A549 (cell line): ENCODE results near the gene MKNK1. TPM values are rescaled to one million over a fixed set of nuclear protein-coding genes. Genes with fewer than 3 reads are reported as not detected.

Experiments used
- ATAC-seq, 2 experiments: fragments of 200-7000 bp in 1 of 2; fragments of >200 bp in 1 of 2; cut with Nextera tagmentation in 1 of 2; cut with Tn5 transposase in 1 of 2; 3 replicates each; pipeline versions ENCODE4 v1.8.0 to v1.9.1; 2018 to 2020; ENCODE audit warnings: mild to moderate bottlenecking in 1 of 2, moderate library complexity in 1 of 2
- CTCF ChIA-PET: fragments of 300-600 bp; sonication (Branson Sonifier 250); formaldehyde crosslinking; extraction: SDS; loops from one replicate; lab custom pipeline; 2021; ENCODE audit warnings: antibody characterized with exemption, inconsistent platforms; lab: Yijun Ruan, JAX
- POLR2A ChIA-PET: fragments of 350-600 bp; formaldehyde crosslinking; extraction: SDS; loops from one replicate; lab custom pipeline; 2021; ENCODE audit warnings: antibody characterized with exemption, inconsistent platforms; lab: Yijun Ruan, JAX
- DNase-seq, 2 experiments: peaks; one replicate each; pipeline versions ENCODE4 v3.0.0 to v3.0.0-alpha.2; 2011 to 2016; ENCODE audit warnings: low read depth in 1 of 2, low spot score in 1 of 2
- FAIRE-seq: peaks from 2 replicates; lab custom pipeline; 2011; peaks lifted over from hg19 to GRCh38; lab: Jason Lieb, UNC
- H3K27ac ChIP-seq, 2 experiments: fragments of >200 bp; sonication (Bioruptor Twin); formaldehyde crosslinking; 3 replicates each; pipeline ENCODE4 v1.5.1; 2016 to 2017
- H3K4me1 ChIP-seq: fragments of >200 bp; sonication (Bioruptor Twin); formaldehyde crosslinking; 3 replicates; pipeline ENCODE4 v1.6.1; 2016
- H3K4me2 ChIP-seq: fragments of >200 bp; sonication (Bioruptor Twin); formaldehyde crosslinking; 3 replicates; pipeline ENCODE4 v1.6.1; 2016
- H3K4me3 ChIP-seq: fragments of >200 bp; sonication (Bioruptor Twin); formaldehyde crosslinking; 3 replicates; pipeline ENCODE4 v1.5.1; 2016
- H3K9me3 ChIP-seq: fragments of >200 bp; sonication (Bioruptor Twin); formaldehyde crosslinking; 3 replicates; pipeline ENCODE4 v1.6.1; 2016
- BHLHE40 ChIP-seq: IDR thresholded peaks from 2 replicates; pipeline ENCODE4 v1.6.1; 2012; ENCODE audit warnings: low read depth, low read length, inconsistent platforms
- CTCF ChIP-seq: fragments of >200 bp; sonication (Bioruptor Twin); formaldehyde crosslinking; IDR thresholded peaks from 3 replicates; pipeline ENCODE4 v1.5.1; 2016
- E2F6 ChIP-seq: IDR thresholded peaks from 2 replicates; pipeline ENCODE4 v1.6.1; 2012; ENCODE audit warnings: low read depth, borderline replicate concordance
- EHF ChIP-seq: fragments of 250-450 bp; sonication (Bioruptor Pico); IDR thresholded peaks from 2 replicates; pipeline ENCODE4 v1.5.0; 2020; ENCODE audit warnings: mild to moderate bottlenecking
- HEYL ChIP-seq: fragments of 250-450 bp; sonication (Bioruptor Pico); IDR thresholded peaks from 2 replicates; pipeline ENCODE4 v1.8.0; 2021; ENCODE audit warnings: mild to moderate bottlenecking, moderate library complexity
- HMGXB4 ChIP-seq: fragments of 250-450 bp; sonication (Bioruptor Pico); IDR thresholded peaks from 2 replicates; pipeline ENCODE4 v1.5.0; 2021; ENCODE audit warnings: mild to moderate bottlenecking, moderate library complexity, borderline replicate concordance
- JUNB ChIP-seq: fragments of >200 bp; sonication (Bioruptor Twin); formaldehyde crosslinking; IDR thresholded peaks from 2 replicates; pipeline ENCODE4 v1.6.1; 2016
- MAX ChIP-seq: IDR thresholded peaks from 2 replicates; pipeline ENCODE4 v1.6.1; 2012
- MAZ ChIP-seq: fragments of 150-350 bp; IDR thresholded peaks from 2 replicates; pipeline ENCODE4 v1.6.1; 2014; ENCODE audit warnings: antibody characterized with exemption, low read depth, low read length, borderline replicate concordance
- MYC ChIP-seq: IDR thresholded peaks from 2 replicates; pipeline ENCODE4 v1.6.1; 2012; ENCODE audit warnings: mild to moderate bottlenecking, inconsistent platforms, low read length, improper control_type of control experiment, borderline replicate concordance
- RAD21 ChIP-seq, 2 experiments: fragments of >200 bp in 1 of 2; sonication (Bioruptor Twin) in 1 of 2; formaldehyde crosslinking in 1 of 2; IDR thresholded peaks in 1 of 2; conservative IDR thresholded peaks in 1 of 2; 2 replicates in 1 of 2; 3 replicates in 1 of 2; pipeline ENCODE4 v1.6.1; 2012 to 2018; ENCODE audit warnings: inconsistent platforms in 1 of 2
- RARB ChIP-seq: fragments of 250-450 bp; sonication (Bioruptor Pico); IDR thresholded peaks from 2 replicates; pipeline ENCODE4 v1.8.0; 2021; ENCODE audit warnings: mild to moderate bottlenecking, moderate library complexity
- TFCP2L1 ChIP-seq: fragments of 250-450 bp; sonication (Bioruptor Pico); IDR thresholded peaks from 2 replicates; pipeline ENCODE4 v1.5.0; 2021; ENCODE audit warnings: mild to moderate bottlenecking
- TP53 ChIP-seq: fragments of 250-450 bp; sonication (Bioruptor Pico); IDR thresholded peaks from 2 replicates; pipeline ENCODE4 v1.5.0; 2021; ENCODE audit warnings: mild to moderate bottlenecking, moderate library complexity
- USF2 ChIP-seq: fragments of 450-650 bp; IDR thresholded peaks from 2 replicates; pipeline ENCODE4 v1.6.1; 2014; ENCODE audit warnings: antibody characterized with exemption
- WGBS: methylation state at CpG from one replicate; pipeline ENCODE4 v1.1.6; 2017; ENCODE audit errors: missing lambda C conversion rate; 5-methylcytosine and 5-hydroxymethylcytosine counted together
- polyA plus RNA-seq, 4 experiments: library from polyadenylated mRNA; depleted of rRNA in 3 of 4; stranded (reverse); fragments of >200 nt; fragmentation: RNase III in 1 of 4; extraction: RNeasy Plus Mini Kit Qiagen cat#74134 plus additional on column Dnase treatment in 1 of 4; gene quantifications; 2 replicates in 3 of 4; 3 replicates in 1 of 4; pipeline ENCODE4 v1.2.3, GENCODE V29; 2011 to 2017

Gene MKNK1
- polyA plus RNA-seq, 2 of the 4 experiments (the other 2 are of a cell fraction): 20.8 to 28.4 TPM

- FAIRE-seq: no peak
- H3K9me3 ChIP-seq: no peaks in the 10 kb centered on the region
- TF ChIP-seq RAD21 (conservative IDR thresholded peaks at IDR 0.05 in 1 of 2, IDR thresholded peaks at IDR 0.05 in 1 of 2) (no peak), MAZ (no peak), CTCF (no peak), EHF (CRISPR knock-in tag) (no peak), BHLHE40 (no peak), JUNB (no peak), RARB (no peak), HEYL (no peak), HMGXB4 (no peak), MAX (no peak), USF2 (no peak), TP53 (CRISPR knock-in tag) (no peak), MYC (no peak)
- H3K4me1 ChIP-seq: peaks cover 54% of the 10 kb centered on the region
- no peak overlapping the region for H3K4me3 ChIP-seq
- POLR2A ChIA-PET: no interaction called here
- H3K4me2 ChIP-seq: no peak overlapping the region
- no peak for ATAC-seq
- no peak for DNase-seq
- CTCF ChIA-PET: interaction anchor here (2.2 to 11.5 kb wide), 9 partner anchors 10 to 118 kb away, joined by 10 to 235 read pairs (median 61); partner anchors contain the start of gene DMBX1
- WGBS: 86% methylated on average over 13 of the region's 13 CpGs
- peak overlapping the region in 1 of 2 experiments; percentile 45; a peak in 2 of 6 replicates for H3K27ac ChIP-seq
Measured at GRCh38 chr1:46525253-46525983, 78.7 kb downstream of the MKNK1 start.

- WGBS: 88% methylated on average over 5 of the region's 5 CpGs
- POLR2A ChIA-PET: no interaction called here
Measured at GRCh38 chr1:46524843-46525242, 79.2 kb downstream of the MKNK1 start.

More at GRCh38 chr1:46524843-46525242, 79.2 kb downstream of the MKNK1 start:
- peaks cover 60% of the 10 kb centered on the region for H3K4me1 ChIP-seq
- TF ChIP-seq E2F6: no peak
- TF ChIP-seq TFCP2L1 (CRISPR knock-in tag): no peak
- no peak for TF ChIP-seq USF2
- no peak overlapping the region for H3K4me3 ChIP-seq
- DNase-seq: no peak
- H3K4me2 ChIP-seq: no peak overlapping the region
- no peak for ATAC-seq
- CTCF ChIA-PET: interaction anchor here (2.2 to 11.0 kb wide), 7 partner anchors 10 to 78 kb away, joined by 10 to 235 read pairs (median 25); partner anchors contain the start of gene DMBX1
- no peak for FAIRE-seq
- H3K27ac ChIP-seq: peak overlapping the region in 1 of 2 experiments; percentile 45; a peak in 2 of 6 replicates
- no peaks in the 10 kb centered on the region for H3K9me3 ChIP-seq
